GM19025 (cell line): Measurements from ENCODE around the gene NECTIN1.

Source experiments
- ATAC-seq: cut with Tn5 transposase; IDR thresholded peaks from one replicate; pipeline ENCODE4 v1.9.1; 2021; ENCODE audit warnings: mild to moderate bottlenecking, low read depth, moderate library complexity; ENCODE audit not compliant: unreplicated experiment

The NECTIN1 gene

GRCh38 chr11:119696378-119697222 is 32.4 kb downstream of the NECTIN1 start:
- ATAC-seq = no peak

DNA sequence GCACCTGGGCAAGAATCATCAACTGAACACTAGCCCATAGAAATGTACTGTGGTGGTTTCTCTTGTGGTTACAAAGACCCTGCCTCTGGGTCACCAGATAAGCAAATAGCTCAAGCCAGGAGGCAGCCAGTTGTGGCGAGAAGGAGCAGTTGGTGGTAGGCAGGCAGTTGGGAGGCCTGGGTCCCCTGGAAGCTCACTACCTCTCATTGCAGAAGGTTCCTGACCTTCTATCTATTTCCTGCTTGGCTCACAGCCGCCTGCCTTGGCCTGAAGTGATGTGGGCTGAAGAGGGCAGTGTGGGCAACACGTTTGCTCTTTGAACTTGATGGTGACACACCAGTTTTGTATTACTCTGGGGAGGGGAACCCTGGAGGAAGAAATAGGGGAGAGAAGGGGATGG is 34.7 kb downstream of the NECTIN1 start:
- ATAC-seq = no peak

GRCh38 chr11:119693253-119693815 is 35.7 kb downstream of the NECTIN1 start:
- no peak for ATAC-seq

DNA sequence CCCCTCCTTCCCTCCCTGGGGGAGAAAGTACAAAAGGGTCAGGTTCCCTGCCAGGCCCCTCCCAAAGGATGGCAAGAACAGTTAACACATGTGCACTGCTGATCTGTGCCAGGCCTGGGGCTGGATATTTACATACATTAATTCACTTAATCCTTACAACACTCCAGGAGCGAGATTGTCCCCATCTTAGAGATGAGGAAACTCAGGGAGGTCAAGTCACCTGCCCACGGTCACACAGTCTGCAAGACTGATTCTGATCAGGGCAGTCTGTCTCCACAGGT is 36.5 kb downstream of the NECTIN1 start:
- ATAC-seq = no peak

GRCh38 chr11:119691701-119692539 is 37.1 kb downstream of the NECTIN1 start:
- ATAC-seq = no peak

DNA sequence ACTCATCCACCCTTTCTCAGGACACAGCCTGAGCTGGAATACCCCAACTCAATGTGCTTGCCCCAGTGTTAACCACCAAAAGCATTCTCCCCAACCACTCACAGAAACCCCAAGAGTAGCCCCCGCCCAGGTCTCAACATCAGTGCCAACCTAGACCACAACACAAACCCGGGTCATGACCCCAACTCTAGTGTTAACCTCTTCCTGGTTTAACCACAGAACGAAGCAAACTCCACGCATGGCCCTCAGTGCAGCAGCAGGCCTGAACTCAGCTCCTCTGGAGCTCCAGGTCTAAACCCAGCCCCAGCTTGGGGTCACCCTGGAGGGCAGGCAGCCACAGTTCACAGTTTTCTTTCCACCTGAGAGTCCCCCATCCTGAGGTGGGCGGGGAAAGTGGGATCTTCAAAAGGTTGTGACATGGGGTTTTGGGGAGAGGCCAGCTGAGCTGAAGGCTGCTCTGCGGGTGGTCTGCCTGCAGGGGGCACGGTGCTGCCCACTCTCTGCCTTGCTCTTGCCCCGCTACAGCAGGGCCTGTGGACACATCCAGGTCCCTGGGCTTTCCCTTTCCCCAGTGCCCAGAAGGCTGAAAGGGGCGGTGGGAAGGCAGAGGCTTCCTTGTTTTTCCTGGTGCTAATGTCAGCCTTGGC is 37.9 kb downstream of the NECTIN1 start:
- peak; percentile 49 for ATAC-seq

DNA sequence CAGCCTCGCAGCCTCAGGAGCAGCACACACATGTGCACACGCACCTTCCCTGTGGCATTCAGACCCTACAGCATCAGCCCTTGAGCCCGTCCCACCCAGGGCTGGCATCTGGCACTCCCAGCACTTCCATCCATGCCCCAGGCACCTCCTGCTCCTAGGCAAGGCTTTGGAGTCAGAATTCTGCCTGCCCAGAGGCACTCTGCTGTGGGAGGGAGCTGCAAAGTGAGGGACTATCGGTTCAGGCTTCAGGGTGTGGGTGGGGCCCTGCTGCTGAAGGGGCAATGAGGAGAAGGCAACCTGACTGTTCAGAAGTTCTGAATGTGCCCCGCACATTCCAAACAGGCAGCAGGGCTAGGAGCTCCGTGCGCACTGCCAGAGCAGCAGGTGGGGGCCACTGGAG is 39.7 kb downstream of the NECTIN1 start:
- ATAC-seq = no peak

- no peak for ATAC-seq
These were observed 40.6 kb downstream of the NECTIN1 start for GRCh38 chr11:119688356-119688755.

DNA sequence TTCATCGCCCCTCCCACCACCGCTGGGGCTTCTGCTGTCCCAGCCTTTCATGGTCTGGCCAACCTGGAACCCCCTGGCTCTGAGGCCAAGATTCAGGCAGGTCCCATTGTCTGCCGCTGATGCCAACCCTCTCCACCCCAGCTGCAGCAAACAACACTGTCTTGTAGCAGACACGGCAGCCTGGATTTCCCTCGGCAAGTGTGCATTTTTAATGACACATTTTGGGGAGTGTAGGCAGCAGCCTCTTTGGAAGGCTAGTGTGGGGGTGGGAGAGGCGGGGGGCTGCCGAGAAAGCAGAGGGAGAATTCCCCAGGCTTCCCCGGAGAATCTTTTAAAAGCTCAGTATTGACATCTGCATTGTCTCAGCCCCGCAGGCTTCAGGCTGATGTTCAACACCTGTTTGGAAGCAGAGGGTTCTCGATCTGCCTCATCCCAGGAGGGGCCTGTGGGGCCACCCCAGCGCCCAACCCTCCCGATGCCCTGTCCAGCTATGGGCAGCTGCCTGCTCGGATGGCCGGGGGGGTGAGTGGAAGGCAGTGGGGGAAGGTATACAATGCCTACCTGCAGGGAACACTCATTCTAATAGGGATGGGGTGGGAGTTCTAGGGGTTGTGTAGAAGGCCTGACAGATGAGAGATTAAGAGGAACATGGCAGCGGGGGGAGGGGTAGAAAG is 41.5 kb downstream of the NECTIN1 start:
- no peak for ATAC-seq

DNA sequence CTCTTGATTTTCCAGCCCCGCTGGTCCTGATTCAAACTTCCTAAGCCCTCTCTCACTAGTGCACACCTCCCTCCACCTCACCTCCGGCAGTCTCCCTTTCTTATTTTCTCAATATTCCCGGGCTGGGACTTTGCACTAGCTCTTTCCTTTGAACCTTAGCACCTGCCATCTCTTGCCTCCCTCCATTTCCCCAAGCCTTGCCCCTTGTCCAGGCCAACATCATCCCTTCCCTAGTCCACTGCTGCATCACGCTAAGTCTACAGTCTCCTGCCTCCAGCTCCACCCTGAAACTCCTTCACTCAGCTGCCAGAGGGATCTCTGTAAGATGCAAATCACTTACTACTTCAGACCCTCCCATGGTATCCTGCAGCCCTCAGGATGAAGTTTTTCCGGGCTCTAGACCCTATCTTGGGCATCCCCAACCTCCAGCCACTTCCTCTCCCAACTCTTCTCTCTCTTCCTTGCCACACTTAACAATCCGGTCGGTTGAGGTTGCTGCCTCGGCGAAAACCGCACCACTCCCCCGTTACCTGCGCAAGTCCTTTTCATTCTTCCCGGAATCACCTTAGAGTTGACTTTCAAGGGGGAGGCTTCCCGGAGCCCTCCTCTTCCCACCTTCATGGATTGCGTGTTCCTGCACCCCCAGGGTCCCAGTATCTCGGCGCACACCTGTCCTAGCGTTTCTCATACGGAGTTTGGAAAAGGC is 42.7 kb downstream of the NECTIN1 start:
- no peak for ATAC-seq

DNA sequence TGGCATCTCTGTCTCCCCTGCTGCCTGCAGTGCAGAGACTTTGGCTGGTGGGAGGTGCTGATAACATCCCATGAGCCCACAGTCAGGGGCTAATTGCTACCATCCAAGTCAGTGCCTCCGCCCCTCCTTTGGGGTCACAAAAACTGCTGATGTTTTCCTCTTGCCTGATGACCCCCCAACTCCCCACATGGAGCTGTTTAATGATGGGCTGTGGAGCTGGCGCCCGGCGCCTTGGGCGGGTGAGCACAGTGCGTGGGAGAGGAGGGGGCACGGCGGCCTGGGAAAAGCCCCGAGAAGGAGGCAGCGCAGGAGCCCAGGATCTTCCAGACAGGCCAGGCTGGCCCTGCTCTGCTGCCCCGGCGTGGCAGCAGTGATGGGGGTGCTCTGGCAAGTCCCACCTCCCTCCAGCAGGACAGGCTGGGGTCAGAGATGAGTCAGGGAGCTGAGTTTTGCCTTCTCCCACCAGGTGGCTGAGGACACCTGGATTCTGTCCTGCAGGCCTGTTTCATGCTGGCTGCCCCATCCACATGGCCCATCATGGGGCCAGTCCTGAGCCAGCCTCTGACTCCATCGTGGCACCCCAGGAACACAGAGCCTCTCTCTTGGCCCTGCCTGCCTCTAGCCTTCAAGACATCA is 43.8 kb downstream of the NECTIN1 start:
- ATAC-seq = no peak

GRCh38 chr11:119684361-119685110 is 44.5 kb downstream of the NECTIN1 start:
- ATAC-seq = no peak

- ATAC-seq = no peak
These were observed 45.2 kb downstream of the NECTIN1 start for GRCh38 chr11:119683783-119684182.

DNA sequence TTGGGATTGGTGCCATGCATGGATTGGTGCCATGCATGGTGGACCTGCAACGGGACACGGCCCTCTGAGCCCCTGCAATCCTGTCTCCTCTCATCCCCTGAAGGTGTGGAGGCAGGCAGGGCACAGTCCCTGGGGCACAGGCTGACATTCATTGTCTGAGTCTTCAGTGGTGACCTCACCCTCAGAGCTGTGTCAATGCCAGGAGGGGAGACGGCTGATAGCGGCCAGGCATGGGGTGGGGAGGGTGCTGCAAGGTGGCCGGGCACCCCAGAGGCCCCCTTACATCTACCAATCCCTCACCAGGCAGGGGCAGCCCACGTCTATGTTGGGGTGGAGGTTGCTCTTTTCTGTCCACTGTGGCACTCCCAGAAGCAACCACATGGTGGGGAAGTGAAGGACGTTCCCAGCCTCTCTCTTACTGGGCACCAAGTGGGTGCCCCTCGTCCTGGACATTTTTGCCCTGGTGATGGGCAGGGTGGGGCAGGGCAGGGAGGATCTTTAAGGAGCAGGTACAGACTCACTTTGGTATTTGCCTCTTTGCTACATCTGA is 47.6 kb downstream of the NECTIN1 start:
- ATAC-seq = no peak

DNA sequence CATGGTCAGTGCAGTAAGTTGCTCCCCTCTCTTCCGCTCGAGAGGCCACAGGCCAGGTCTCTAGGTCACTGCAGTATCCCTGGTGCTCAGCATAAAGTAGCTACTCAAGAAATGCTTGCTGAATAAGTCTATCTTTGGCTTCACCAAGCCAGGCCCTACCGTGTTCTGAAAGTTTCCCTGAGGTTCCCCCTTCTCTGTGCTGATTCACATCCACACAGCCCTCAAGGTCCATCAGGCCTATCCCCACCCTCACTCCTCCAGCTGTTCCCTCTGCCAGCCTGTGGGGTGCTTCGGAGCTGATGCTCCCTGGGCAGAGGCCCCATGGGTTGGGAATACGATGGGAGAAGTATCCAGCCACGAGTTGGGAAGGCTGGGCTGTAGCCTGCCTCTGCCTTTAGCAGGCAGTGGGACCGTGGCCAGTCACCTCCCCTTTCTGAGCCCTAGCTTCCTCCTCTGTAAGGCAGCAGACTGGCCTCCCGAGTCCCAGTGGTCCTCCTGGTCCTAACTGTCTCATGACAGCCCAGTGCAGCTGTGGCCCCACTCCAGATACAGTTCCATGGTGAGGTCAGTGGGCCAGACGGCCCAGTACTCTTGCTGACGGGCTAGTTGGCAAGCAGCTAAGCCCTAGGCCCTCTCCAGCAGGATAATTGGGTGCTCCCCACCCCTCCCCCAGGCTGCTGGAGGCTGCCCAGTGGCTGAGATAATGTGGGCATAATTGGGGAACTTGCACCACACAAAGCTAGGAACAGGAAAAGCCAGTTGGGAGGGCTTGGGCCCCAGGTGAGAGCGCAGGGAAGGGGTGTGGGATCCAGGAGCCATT is 48.2 kb downstream of the NECTIN1 start:
- no peak for ATAC-seq

- no peak for ATAC-seq
These were observed 49.7 kb downstream of the NECTIN1 start for GRCh38 chr11:119679346-119679745.

DNA sequence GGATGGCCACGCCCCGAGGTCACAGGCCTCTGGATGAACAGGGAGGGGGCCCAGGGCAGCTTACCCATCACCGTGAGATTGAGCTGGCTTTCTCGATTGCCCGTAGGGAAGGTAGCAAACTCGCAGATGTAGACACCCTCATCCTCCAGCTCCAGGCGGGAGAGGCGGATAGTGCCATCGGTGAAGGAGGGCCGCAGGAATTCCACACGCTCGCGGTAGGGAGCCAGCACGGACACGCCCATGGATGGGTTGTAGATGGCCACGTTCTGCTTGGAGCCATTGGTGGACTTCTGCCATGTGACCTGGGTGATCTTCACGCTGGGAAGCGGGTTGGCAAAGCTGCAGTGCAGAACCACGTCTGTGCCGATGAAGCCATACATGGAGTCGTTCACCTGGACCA is 50.6 kb downstream of the NECTIN1 start:
- no peak for ATAC-seq

DNA sequence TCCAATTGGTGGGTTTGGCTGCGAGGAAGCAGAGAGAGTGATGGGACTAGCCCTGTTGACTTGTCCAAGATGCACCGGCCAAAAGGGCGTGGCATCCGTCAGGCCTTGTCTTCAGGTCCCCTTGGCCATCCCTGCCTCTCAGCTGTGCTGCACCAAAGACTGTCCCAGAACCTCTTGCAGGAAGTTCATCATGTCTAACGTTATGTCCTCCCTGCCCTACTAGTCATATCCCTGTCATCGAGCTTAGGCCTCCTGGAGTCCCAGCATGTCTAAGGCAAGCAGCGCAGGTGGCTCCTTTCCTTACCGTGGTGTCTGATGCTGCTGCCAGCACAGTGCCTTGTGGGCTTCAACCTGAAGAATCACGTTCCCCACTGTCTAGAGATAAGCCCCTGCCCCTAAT is 51.2 kb downstream of the NECTIN1 start:
- no peak for ATAC-seq
